CD4-positive, alpha-beta T cell treated with Interleukin-15 for 4 hours (primary cell): ENCODE measurements around the gene FZD1.
"Not testable (repeated sequence)": the region's sequence is repeated elsewhere in the genome, so short reads cannot be mapped to it uniquely, and the experiment has no call there.

ENCODE experiments used
- DNase-seq: peaks from one replicate; pipeline ENCODE4 v3.0.0-alpha.2; 2020; ENCODE audit warnings: low spot score

FZD1 gene

DNA sequence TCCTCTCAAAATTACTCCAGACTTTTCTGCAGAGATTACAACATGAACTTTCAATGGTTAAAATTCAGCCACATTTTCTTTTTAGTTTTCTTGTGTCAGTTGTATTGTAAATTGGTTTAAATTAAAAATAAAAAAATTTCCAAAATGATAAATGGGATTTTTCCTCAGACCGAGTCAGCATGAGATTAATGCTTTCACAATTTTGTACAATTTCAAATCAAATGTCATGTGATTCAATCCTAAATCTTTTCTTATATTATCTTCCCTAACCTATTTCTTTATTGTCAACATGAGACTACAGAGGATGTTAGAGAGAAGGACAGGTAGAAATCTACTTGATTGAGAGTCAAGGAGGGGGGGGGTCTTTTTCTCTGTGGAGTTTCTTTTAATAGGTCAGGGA is 33.7 kb downstream of the FZD1 start:
- no peak for DNase-seq

DNA sequence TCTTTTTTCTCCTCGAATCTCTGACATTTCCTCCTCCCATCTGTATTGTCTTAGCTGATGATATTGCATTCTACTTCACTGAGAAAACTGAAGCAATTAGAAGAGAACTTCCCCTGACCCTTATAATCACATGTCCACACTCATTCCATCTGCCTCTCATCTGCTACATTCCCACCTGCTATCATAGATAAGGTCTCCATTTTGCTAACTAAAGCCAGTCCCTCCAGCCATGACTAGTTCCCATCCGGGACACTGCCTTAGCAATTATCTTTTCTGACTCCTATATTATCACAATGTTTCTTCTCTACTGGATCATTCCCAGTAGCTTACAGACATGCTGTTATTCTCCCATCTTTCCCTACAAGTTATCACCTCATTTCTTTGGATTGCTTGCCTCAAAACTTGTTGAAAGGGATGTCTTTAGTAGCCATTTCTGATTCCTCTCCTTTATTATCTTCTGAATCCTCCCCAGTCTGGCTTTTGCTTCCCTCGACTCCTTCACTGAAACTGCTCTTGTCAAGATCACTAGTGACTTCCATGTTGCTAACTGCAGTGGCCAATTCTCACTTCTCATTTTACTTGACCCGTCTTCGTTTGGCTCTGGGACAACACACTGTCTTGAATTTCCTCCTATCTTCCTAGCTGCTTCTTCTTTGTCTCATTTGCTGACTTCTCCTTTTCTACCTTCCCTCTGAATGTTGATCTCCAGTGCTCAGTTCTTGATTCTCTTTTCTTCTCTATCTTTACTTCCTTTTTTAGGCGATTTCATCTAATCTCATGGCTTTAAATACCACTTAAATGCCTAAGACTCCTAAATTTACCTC is 35.9 kb downstream of the FZD1 start:
- no peak for DNase-seq

DNA sequence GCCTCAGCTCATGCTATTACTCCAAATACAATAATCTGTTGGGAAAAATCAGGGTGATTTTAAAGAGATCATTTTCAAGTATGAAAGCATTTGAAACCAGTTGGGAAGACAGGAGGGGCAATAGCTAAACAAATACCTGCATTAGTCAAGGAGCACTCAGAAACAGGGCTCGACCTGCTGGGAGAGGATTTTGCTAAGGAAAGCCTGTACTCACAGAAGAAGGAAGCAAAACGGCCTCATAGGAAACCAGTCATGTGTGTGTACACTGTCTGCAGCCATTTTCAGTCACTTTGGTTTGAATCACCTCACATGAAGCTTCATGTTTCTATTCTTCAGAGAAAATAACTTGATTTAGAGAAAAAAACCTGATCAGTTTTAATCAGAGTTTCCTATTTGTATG is 38.6 kb downstream of the FZD1 start:
- no peak for DNase-seq

DNA sequence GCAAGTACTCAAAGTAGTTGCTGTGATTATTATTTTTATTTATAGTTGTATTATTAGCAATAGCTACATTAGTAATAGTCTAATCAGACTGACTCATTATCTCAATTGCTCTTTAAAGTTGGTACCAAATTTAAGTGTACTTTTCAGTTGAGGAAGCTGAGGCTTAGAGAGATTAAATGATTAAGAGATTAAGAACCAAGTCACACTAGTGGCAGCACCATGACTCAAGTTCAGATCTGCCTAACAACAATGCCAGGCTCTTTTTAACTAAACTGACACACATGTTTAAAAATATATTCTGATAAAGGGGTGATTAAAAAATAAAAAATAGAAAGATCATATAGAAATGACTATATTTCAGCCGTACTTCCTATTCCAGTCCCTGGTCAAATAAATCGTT is 42.0 kb downstream of the FZD1 start:
- no peak for DNase-seq

DNA sequence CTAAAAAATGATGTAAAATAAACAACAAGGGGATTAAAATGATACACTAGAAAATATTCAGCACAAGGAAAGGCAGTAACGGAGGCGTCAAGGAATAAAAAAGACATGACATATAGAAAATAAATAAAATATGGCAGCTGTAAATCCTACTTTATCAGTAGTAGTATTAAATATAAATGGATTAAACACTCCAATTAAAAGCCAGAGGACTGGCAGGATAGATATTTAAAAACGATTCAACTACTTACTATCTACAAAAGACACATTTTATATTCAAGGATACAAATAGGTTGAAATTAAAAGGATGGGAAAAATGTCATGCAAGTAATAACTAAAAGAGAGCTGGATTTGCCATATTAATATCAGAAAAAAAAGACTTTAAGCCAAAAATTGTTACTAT is 43.2 kb downstream of the FZD1 start:
- DNase-seq, result no peak

DNA sequence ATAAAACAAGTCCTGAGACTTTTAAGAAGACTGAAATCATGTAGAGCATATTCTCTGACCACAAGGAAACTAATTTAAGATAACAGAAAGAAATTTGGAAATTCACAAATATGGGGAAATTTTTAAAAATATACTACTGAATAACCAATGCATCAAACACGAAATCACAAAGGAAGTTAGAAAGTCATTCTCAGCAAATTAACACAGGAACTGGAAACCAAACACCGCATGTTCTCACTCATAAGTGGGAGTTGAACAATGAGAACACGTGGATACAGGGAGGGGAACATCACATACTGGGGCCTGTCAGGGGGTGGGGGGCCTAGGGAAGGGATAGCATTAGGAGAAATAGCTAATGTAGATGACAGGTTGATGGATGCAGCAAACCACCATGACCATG is 44.0 kb downstream of the FZD1 start:
- DNase-seq, result not testable (repeated sequence)

DNA sequence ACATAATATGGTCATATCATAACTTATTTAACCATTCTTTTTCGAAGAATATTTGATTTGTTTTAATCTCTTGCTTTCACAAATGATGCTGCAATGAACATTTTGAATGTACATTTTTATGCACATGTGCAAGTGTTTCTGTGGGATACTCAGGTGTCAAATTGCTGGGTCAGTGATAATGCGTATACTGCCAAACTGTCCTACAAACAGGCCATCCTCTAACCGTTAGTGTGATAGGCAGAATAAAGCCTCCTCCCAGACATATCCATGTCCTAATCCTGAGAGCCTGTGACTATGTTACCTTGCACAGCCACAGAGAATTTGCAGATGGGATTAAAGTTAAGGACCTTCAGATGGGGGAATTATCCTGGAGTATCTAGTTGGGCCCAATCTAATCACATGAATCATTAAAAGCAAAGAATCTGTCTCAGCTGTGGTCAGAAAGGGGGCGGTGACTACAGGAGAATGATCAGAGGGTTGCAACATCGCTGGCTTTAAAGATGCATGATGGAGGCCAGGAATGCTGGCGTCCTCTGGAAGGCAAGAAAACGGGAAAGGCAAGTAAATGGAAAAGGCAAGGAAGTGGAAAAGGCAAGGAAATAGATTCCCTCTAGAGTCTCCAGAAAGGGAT is 46.7 kb downstream of the FZD1 start:
- no peak for DNase-seq

DNA sequence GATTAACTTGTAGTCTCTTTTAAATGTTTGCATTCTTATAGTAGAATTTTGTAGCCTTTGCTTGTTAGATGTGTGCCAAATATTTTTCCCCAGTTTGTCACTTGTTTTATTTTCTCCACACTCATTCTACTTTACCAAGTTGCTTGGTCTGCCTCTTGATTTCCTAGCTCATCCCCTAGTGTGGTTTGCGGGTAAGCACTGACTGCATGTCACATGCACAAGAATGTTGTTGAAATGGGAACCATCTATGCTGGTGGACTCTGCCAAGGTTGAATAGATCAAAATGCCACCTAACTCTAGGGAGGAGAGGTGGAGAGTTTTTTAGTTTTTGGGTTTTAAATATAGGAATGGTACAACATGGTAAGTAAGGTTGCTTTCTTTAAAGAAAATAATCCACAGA is 47.6 kb downstream of the FZD1 start:
- no peak for DNase-seq

DNA sequence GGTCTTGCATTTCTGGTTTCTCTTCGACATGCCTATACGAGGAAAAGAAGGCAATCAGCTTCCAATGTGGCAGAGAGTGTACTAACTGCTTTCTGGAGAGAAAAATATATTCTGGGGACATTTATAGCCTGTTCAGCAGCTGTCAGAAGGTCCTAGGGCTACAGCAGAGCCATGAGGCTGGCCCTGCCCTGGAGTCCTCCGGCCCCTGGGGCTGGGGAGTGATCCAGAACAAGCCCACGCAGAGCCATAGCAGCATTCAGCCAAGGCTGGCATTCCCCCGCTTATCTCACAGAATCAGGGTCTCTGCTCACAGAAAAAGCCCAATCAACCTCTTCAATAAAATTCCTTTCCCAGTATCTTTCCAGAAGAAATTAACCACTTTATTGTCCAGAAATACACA is 48.9 kb downstream of the FZD1 start:
- no peak for DNase-seq

DNA sequence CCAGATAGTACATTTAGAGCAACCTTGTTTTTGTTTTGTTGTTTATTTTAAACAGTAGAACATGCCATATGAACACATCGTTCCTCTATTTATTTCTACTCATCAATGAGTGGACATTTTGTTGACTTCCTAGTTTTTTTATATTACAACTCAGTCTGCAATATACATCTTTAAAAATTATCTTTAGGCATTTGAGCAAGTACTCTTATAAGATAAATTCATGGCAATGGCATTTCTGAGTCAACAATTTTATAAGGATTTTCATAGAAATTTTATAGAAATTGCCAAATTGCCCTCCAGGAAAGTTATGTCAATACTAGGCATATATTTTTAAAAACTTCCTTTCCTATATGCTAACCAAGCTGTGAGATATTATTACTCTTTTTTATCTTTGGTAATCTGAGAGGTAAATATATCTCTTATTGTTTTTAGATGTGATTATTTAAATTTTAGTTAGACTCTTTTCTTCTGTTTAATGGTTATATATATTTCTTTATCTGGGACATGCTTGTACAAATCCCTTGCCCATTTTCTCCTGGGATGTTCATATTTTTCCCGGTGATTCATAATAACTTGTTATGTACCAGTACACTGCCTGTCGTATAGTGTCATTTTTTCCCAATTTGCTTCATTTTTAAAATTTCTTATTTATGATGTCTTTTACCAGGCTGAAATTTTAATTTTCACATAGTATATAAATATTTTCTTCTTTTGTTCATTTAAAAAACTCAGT is 50.5 kb downstream of the FZD1 start:
- no peak for DNase-seq

DNA sequence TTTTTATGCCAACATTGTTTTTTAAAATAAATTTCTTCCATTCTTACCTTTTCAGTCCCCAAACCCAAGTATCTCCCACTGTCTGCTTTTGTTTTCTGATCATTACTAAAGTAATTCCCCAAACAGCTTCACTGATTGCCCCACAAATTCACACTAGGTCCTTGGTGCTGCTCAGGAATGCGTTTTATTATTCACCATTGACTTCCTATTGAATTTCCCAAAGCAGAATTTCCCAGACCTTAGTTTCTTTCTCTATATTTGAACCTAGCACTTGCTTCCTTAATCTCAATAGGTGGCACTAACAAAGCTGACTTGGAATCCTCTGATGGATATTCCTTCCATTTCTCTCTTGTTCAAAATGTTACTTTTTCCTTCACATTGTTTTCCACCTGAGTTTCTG is 52.2 kb downstream of the FZD1 start:
- DNase-seq, result no peak

DNA sequence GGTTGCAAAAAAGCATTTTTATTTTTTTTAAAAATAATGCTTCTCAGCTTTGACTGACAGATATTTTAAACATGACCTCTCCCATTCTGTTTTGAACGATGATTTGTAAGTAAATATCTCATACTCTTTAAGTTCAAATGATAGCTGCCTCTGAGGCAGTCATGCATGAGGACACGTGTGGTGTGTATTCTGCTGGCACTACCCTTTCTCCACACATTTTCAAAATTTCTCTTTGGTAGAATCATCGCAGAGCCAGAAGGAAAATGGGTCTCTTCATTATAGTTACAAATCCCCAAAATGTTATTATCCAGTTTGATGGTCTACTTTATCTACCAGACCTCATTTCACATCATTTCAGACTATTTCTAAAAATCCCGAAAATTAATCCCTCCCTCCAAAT is 55.1 kb downstream of the FZD1 start:
- DNase-seq, result no peak

DNA sequence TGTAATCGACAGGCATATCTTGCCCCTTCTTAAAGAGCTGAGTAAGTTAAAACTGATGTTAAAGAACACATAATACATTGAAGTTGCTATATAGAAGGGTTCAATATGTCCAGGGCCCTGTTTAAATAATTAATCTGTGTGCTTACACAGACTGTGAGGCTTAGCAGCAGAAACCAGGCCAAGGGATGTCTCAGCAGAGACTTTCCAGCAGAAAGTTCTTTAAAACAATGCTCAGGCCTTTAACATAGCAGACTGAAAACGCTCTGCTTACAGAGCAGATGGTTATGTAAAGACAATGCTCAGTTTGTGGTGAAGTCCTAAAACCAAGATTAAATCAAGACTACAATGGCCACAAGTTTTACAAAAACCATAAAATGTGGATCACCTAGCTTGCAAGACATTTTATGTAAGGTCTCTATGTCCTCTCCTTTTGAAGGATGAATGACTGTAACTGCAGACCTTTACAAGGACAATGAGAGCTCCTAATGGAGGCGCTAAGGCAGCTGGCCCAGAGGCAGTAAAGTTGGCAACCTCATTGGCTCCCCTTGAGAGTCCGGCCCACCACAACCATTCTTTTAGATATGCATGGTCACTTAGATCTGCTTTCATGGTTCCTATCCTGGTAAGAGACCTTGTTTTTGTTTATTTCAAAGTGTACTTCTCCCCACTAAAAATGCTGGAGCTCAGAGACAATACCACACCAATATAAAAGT is 56.3 kb downstream of the FZD1 start:
- DNase-seq, result no peak
